Measurements from ENCODE around the gene RABEPK. TPM values are rescaled to one million over a fixed set of nuclear protein-coding genes. Genes with fewer than 3 reads are reported as not detected.

RABEPK gene
- total and polyA plus RNA-seq, 4 donors = 12.7 to 23.9 (median 20.6) TPM

GRCh38 chr9:125280945-125281344, 80.6 kb downstream of the RABEPK start:
- H3K4me3 ChIP-seq (ENCODE audit: low read depth in 1 of 3, low read length in 3 of 3) = no peak overlapping the region
- 92% methylated on average over 4 of the region's 4 CpGs for whole genome bisulfite sequencing
- no peak overlapping the region for H3K27ac ChIP-seq (ENCODE audit: low read depth in 1 of 2, low read length in 2 of 2)
- peaks cover 0 to 11% (median 0%) of the 10 kb centered on the region in 4 donors for H3K4me1 ChIP-seq (ENCODE audit: control insufficient read depth in 4 of 4, insufficient read depth in 4 of 4, low read length in 3 of 4)
- no peaks in the 10 kb centered on the region for H3K27me3 ChIP-seq (ENCODE audit: control insufficient read depth in 4 of 4, insufficient read depth in 4 of 4, low read length in 3 of 4)
- no peaks in the 10 kb centered on the region for H3K9me3 ChIP-seq (ENCODE audit: control insufficient read depth in 4 of 4, low read length in 3 of 4)
- no peak for TF ChIP-seq FOXA1 (IDR thresholded peaks at IDR 0.05)
- no peak for TF ChIP-seq FOXA2 (IDR thresholded peaks at IDR 0.05)
- no peak for TF ChIP-seq YY1 (IDR thresholded peaks at IDR 0.05)
- TF ChIP-seq RAD21 (IDR thresholded peaks at IDR 0.05) = no peak
- TF ChIP-seq HNF4G (IDR thresholded peaks at IDR 0.05) = no peak
- TF ChIP-seq, protein P1, sequence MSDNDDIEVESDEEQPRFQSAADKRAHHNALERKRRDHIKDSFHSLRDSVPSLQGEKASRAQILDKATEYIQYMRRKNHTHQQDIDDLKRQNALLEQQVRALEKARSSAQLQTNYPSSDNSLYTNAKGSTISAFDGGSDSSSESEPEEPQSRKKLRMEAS (IDR thresholded peaks at IDR 0.05) = no peak
- no peak for TF ChIP-seq ZBTB33 (IDR thresholded peaks at IDR 0.05)
- H3K9ac ChIP-seq (ENCODE audit: low read depth in 1 of 2, low read length in 2 of 2) = no peak overlapping the region
- DNase-seq (ENCODE audit: low spot score) = no peak
- no peaks in the 10 kb centered on the region for H3K36me3 ChIP-seq (ENCODE audit: control insufficient read depth in 4 of 4, insufficient read depth in 3 of 4, low read depth in 1 of 4, low read length in 3 of 4)

Small RNA genes within 50 kb of the gene (small RNA-seq; reads per million reads assigned to genes)
- gene AL354710.1 = not detected

Other genes starting within 250 kb of the RABEPK start
- 1 to 10 TPM; 2.1 to 5.3 TPM for gene SCAI, start 57.0 kb upstream of the RABEPK start, total RNA-seq
- gene SCAI, start 57.0 kb upstream of the RABEPK start, polyA plus RNA-seq = 1 to 10 TPM in 1 of 2 donors, under 1 TPM in 1; 0.24 to 1.1 TPM
- gene PPP6C, start 10.7 kb upstream of the RABEPK start, total RNA-seq = 10 to 100 TPM; 10.1 to 14.8 TPM
- gene PPP6C, start 10.7 kb upstream of the RABEPK start, polyA plus RNA-seq = 10 to 100 TPM; 10.1 to 14.3 TPM
- gene HSPA5, start 40.8 kb downstream of the RABEPK start, total RNA-seq = 100 to 1,000 TPM; 108 to 342 TPM
- gene HSPA5, start 40.8 kb downstream of the RABEPK start, polyA plus RNA-seq = 100 to 1,000 TPM; 135 to 338 TPM
- gene GAPVD1, start 61.3 kb downstream of the RABEPK start, total RNA-seq = 10 to 100 TPM; 47.4 to 89.7 TPM
- 1 to 10 TPM; 5.5 to 9.9 TPM for gene GAPVD1, start 61.3 kb downstream of the RABEPK start, polyA plus RNA-seq